HEK293 (cell line): Measurements from ENCODE around the gene HSD17B1.

Experiments used
- MEIS1 ChIP-seq: sonication (generic); formaldehyde crosslinking; IDR thresholded peaks from 2 replicates; pipeline ENCODE4 v1.8.1; 2022; ENCODE audit warnings: missing genetic modification reagents, mild to moderate bottlenecking, borderline replicate concordance
- ZEB2 ChIP-seq: fragments of 450-650 bp; formaldehyde crosslinking; IDR thresholded peaks from 2 replicates; pipeline ENCODE4 v1.5.1; 2016; ENCODE audit warnings: missing biosample characterization, missing genetic modification characterization
- ZNF23 ChIP-seq: fragments of 450-650 bp; formaldehyde crosslinking; IDR thresholded peaks from 2 replicates; pipeline ENCODE4 v1.5.1; 2016; ENCODE audit warnings: missing biosample characterization, missing genetic modification characterization, borderline replicate concordance
- ZNF792 ChIP-seq: fragments of 450-650 bp; formaldehyde crosslinking; IDR thresholded peaks from 2 replicates; pipeline ENCODE4 v1.5.1; 2016; ENCODE audit warnings: missing biosample characterization, missing genetic modification characterization
- TF ChIP-seq, protein P1 (sequence below): fragments of 450-650 bp; formaldehyde crosslinking; IDR thresholded peaks from 2 replicates; pipeline ENCODE4 v1.5.1; 2016; ENCODE audit warnings: missing biosample characterization, missing genetic modification characterization
- TF ChIP-seq, protein P2 (sequence below): fragments of 450-650 bp; formaldehyde crosslinking; IDR thresholded peaks from 2 replicates; pipeline ENCODE4 v1.5.1; 2016; ENCODE audit warnings: missing biosample characterization, missing genetic modification characterization

DNA sequence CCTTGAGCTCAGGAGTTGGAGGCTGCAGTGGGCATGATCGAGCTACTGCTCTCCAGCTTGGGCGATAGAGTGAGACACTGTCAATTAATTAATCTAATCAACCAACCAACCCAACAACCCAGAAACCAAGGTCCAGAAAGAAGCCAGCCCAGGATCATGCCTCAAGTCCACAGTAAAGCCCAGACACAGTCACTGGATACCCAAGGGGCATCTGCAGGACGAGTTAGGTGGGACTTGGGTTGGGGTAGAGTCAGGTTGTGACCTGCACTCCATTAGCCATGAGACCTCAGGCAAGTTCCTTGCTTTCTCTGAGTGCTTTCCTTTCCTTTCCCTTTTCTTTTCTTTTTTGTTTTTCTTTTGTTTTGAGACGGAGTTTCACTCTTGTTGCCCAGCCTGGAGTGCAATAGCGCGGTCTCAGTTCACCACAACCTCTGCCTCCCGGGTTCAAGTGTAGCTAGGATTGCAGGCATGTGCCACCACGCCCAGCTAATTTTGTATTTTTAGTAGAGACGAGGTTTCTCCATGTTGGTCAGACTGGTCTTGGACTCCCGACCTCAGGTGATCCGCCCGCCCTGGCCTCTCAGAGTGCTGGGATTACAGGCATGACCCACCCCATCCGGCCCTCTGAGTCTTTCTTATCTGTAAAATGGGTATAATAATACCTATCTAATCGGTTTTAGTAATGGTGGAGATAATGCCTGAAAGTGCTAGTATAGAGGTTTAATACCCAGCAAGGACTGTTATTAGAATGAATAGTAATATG lies 3.5 kb upstream of the HSD17B1 start:
- no peak for TF ChIP-seq MEIS1 (CRISPR knock-in tag)
- no peak for TF ChIP-seq ZNF792 (tag by site-specific recombination)
- TF ChIP-seq ZNF23 (tag by site-specific recombination): no peak
- TF ChIP-seq, protein P1, sequence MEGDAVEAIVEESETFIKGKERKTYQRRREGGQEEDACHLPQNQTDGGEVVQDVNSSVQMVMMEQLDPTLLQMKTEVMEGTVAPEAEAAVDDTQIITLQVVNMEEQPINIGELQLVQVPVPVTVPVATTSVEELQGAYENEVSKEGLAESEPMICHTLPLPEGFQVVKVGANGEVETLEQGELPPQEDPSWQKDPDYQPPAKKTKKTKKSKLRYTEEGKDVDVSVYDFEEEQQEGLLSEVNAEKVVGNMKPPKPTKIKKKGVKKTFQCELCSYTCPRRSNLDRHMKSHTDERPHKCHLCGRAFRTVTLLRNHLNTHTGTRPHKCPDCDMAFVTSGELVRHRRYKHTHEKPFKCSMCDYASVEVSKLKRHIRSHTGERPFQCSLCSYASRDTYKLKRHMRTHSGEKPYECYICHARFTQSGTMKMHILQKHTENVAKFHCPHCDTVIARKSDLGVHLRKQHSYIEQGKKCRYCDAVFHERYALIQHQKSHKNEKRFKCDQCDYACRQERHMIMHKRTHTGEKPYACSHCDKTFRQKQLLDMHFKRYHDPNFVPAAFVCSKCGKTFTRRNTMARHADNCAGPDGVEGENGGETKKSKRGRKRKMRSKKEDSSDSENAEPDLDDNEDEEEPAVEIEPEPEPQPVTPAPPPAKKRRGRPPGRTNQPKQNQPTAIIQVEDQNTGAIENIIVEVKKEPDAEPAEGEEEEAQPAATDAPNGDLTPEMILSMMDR: no peak
- no peak for TF ChIP-seq ZEB2 (tag by site-specific recombination)
- TF ChIP-seq, protein P2, sequence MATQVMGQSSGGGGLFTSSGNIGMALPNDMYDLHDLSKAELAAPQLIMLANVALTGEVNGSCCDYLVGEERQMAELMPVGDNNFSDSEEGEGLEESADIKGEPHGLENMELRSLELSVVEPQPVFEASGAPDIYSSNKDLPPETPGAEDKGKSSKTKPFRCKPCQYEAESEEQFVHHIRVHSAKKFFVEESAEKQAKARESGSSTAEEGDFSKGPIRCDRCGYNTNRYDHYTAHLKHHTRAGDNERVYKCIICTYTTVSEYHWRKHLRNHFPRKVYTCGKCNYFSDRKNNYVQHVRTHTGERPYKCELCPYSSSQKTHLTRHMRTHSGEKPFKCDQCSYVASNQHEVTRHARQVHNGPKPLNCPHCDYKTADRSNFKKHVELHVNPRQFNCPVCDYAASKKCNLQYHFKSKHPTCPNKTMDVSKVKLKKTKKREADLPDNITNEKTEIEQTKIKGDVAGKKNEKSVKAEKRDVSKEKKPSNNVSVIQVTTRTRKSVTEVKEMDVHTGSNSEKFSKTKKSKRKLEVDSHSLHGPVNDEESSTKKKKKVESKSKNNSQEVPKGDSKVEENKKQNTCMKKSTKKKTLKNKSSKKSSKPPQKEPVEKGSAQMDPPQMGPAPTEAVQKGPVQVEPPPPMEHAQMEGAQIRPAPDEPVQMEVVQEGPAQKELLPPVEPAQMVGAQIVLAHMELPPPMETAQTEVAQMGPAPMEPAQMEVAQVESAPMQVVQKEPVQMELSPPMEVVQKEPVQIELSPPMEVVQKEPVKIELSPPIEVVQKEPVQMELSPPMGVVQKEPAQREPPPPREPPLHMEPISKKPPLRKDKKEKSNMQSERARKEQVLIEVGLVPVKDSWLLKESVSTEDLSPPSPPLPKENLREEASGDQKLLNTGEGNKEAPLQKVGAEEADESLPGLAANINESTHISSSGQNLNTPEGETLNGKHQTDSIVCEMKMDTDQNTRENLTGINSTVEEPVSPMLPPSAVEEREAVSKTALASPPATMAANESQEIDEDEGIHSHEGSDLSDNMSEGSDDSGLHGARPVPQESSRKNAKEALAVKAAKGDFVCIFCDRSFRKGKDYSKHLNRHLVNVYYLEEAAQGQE (tag by site-specific recombination): no peak
